HG03469 (cell line): ENCODE results near the gene STAM.

Experiments used
- ATAC-seq: cut with Tn5 transposase; IDR thresholded peaks from one replicate; pipeline ENCODE4 v1.9.1; 2021; ENCODE audit warnings: mild to moderate bottlenecking, moderate library complexity, moderate number of reproducible peaks; ENCODE audit not compliant: unreplicated experiment

STAM gene

GRCh38 chr10:17645621-17646345 is 1.8 kb downstream of the STAM start:
- ATAC-seq: no peak

- no peak for ATAC-seq
These were observed 3.4 kb downstream of the STAM start for GRCh38 chr10:17647326-17647725.

DNA sequence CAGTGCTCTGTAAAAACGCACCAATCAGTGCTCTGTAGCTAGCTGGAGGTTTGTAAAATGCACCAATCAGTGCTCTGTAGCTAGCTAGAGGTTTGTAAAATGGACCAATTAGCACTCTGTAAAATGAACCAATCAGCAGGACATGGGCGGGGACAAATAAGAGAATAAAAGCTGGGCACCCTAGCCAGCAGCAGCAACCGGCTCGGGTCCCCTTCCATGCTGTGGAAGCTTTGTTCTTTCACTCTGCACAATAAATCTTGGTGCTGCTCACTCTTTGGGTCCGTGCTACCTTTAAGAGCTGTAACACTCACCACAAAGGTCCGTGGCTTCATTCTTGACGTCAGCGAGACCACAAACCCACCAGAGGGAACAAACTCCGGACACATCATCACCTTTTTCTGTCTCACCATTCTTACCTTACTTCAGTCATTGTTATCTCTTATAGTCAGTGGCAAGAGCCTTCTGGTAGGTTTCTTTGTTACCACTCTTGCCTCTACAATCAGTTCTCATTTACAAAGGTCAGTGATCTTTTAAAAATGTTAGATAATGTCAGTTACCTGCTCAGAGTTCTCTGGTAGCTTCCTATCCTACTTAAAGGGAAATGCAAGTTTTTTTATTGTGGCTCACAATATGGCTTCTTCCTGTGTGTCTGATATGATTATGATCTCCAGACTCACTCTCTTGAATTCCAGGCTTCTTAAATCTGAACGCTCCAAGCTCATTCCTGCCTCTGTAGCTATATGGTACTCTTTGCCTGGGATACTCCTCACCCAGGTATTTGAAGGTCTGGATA is 4.5 kb downstream of the STAM start:
- no peak for ATAC-seq

GRCh38 chr10:17649052-17649451 is 5.1 kb downstream of the STAM start:
- ATAC-seq: no peak

GRCh38 chr10:17649836-17650235 is 5.9 kb downstream of the STAM start:
- ATAC-seq: no peak

- ATAC-seq: no peak
These were observed 6.5 kb downstream of the STAM start for GRCh38 chr10:17650416-17650815.

- ATAC-seq: no peak
These were observed 7.9 kb downstream of the STAM start for GRCh38 chr10:17651896-17652295.

DNA sequence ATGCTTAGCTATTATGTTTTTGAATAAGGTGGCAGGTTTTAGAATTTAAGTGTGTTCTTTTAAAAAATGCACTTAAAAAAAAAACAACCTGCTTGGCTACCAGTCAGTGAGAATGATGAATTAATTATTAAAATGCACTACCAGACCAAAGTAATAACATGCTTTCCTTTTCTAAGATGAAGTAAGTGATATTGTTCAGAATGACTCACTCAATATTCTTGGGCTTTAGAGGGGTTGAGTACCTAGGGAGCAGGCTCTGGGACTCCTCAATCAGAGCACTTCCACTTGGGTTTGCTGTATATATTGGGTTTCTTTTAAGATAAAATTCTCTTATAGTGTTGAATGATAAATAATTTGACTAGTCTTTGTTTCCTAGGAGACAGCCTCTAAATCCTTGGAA is 8.6 kb downstream of the STAM start:
- no peak for ATAC-seq

GRCh38 chr10:17655009-17655408 is 11.1 kb downstream of the STAM start:
- ATAC-seq: no peak

- peak; percentile 91 for ATAC-seq
These were observed 11.7 kb downstream of the STAM start for GRCh38 chr10:17655567-17656146.

GRCh38 chr10:17657103-17657500 is 13.2 kb downstream of the STAM start:
- ATAC-seq: no peak

- ATAC-seq: no peak
These were observed 15.4 kb downstream of the STAM start for GRCh38 chr10:17659365-17659764.

GRCh38 chr10:17660921-17661320 is 17.0 kb downstream of the STAM start:
- ATAC-seq: no peak

DNA sequence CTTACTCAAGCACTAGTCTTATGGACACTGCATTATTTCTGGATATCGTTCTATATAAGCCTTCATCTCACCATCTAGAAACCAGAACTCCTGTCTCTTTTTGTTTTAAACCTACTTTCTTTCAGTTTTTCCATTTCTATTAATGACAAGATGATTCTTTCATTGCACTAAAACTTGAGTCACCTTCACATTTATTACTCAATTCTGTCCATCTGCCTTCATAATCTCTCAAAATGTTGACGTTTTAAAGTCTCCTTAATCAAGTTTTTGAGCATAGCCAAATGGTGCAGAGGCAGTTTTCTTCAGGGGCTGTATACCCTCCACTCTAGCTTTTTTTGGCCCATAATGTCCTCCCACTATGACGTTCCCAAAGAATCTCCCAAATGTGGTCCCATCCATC is 17.6 kb downstream of the STAM start:
- ATAC-seq: no peak

- no peak for ATAC-seq
These were observed 18.5 kb downstream of the STAM start for GRCh38 chr10:17662193-17663138.

- no peak for ATAC-seq
These were observed 19.5 kb downstream of the STAM start for GRCh38 chr10:17663450-17663849.

DNA sequence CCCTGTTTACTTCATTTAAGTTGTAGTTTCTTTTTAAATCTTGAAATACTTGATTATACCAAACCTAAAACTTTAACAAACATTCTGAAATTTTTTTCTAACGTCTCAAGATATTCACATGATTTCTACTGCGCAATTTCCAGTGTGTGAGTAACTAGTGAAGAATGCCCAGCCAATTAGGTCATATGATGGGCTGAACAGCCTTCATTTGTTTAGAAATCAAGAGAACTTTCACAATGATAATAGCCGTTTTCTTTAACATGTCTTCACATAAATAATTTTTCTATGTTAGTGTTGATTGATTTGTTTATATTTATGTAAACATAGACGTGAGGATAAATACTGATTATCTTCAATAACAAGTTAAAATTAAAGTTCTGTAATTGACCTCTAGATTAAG is 21.8 kb downstream of the STAM start:
- ATAC-seq: no peak

- ATAC-seq: no peak
These were observed 24.7 kb downstream of the STAM start for GRCh38 chr10:17668435-17669184.

GRCh38 chr10:17669185-17669872 is 25.4 kb downstream of the STAM start:
- peak; percentile 39 for ATAC-seq

GRCh38 chr10:17671307-17671706 is 27.4 kb downstream of the STAM start:
- no peak for ATAC-seq
